Measurements from ENCODE around the gene MRPL14. TPM values are rescaled to one million over a fixed set of nuclear protein-coding genes. Genes with fewer than 3 reads are reported as not detected.
A peak's percentile ranks its signal among the peaks of the same experiment; 100 is the strongest.

Gene MRPL14
- total and polyA plus RNA-seq, 9 of the 15 experiments (the other 6 are each of a cell fraction or from before 2014, with no cell fraction given): 126 to 424 (median 165) TPM

DNA sequence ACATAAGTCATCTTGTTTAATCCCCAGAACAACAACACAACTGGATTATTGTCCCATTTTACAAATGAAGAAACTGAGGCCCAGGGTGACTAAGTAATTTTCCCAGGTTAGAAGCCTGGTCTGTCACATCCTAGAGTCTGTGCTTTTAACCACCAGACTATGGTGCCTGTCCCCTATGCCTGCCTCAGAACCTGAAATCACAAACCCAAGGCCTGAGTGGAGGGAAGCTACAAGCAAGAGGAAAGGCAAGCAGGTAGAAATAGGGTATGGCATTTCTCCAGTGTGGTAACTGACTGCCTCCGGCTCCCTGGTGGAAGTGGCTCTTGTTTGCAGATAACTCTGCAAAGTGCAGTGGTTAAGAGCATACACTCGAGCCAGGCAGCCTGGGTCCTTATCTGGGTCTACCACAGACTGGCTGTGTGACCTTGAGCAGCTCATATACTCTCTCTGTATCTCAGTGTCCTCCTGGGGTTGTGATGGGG lies 2.6 kb upstream of the MRPL14 start (continued):
- TF ChIP-seq, protein P1, sequence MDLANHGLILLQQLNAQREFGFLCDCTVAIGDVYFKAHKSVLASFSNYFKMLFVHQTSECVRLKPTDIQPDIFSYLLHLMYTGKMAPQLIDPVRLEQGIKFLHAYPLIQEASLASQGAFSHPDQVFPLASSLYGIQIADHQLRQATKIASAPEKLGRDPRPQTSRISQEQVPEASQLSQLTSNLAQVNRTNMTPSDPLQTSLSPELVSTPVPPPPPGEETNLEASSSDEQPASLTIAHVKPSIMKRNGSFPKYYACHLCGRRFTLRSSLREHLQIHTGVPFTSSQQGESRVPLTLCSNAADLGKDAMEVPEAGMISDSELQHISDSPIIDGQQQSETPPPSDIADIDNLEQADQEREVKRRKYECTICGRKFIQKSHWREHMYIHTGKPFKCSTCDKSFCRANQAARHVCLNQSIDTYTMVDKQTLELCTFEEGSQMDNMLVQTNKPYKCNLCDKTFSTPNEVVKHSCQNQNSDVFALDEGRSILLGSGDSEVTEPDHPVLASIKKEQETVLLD (IDR thresholded peaks at IDR 0.05): peak; percentile 61; the same call in 1 of the 2 replicates
- TF ChIP-seq, protein P2, sequence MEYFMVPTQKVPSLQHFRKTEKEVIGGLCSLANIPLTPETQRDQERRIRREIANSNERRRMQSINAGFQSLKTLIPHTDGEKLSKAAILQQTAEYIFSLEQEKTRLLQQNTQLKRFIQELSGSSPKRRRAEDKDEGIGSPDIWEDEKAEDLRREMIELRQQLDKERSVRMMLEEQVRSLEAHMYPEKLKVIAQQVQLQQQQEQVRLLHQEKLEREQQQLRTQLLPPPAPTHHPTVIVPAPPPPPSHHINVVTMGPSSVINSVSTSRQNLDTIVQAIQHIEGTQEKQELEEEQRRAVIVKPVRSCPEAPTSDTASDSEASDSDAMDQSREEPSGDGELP (CRISPR knock-in tag; IDR thresholded peaks at IDR 0.05; ENCODE audit: borderline replicate concordance): peak; percentile 70; the same call in 1 of the 2 replicates
- TF ChIP-seq ZNF584 (CRISPR knock-in tag; IDR thresholded peaks at IDR 0.05; ENCODE audit: low read depth): no peak
- TF ChIP-seq, protein P3, sequence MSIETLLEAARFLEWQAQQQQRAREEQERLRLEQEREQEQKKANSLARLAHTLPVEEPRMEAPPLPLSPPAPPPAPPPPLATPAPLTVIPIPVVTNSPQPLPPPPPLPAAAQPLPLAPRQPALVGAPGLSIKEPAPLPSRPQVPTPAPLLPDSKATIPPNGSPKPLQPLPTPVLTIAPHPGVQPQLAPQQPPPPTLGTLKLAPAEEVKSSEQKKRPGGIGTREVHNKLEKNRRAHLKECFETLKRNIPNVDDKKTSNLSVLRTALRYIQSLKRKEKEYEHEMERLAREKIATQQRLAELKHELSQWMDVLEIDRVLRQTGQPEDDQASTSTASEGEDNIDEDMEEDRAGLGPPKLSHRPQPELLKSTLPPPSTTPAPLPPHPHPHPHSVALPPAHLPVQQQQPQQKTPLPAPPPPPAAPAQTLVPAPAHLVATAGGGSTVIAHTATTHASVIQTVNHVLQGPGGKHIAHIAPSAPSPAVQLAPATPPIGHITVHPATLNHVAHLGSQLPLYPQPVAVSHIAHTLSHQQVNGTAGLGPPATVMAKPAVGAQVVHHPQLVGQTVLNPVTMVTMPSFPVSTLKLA (conservative IDR thresholded peaks at IDR 0.05): peak; percentile 51 to 57; a peak in 2 of 4 replicates
- TF ChIP-seq, protein P4, sequence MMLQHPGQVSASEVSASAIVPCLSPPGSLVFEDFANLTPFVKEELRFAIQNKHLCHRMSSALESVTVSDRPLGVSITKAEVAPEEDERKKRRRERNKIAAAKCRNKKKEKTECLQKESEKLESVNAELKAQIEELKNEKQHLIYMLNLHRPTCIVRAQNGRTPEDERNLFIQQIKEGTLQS (IDR thresholded peaks at IDR 0.05): no peak
- TF ChIP-seq, protein P4 (CRISPR knock-in tag; conservative IDR thresholded peaks at IDR 0.05): 0 out of 2 replicates have a peak, but pooled peaks have one; percentile 30
- no peak for TF ChIP-seq RBFOX2 (IDR thresholded peaks at IDR 0.05; ENCODE audit: low read depth, low read length)
- TF ChIP-seq RAD51 (IDR thresholded peaks at IDR 0.05; ENCODE audit: borderline replicate concordance, low read depth): no peak
- TF ChIP-seq ETV5 (CRISPR knock-in tag; IDR thresholded peaks at IDR 0.05; ENCODE audit: low read depth): no peak; the same call in 1 of the 2 replicates
- TF ChIP-seq ZNF197 (CRISPR knock-in tag; IDR thresholded peaks at IDR 0.05; ENCODE audit: low read depth): no peak
- no peak for TF ChIP-seq TAF1 (IDR thresholded peaks at IDR 0.05; ENCODE audit: control insufficient read depth, extremely low read depth, insufficient read depth, low read length, severe bottlenecking)
- TF ChIP-seq, protein P5, sequence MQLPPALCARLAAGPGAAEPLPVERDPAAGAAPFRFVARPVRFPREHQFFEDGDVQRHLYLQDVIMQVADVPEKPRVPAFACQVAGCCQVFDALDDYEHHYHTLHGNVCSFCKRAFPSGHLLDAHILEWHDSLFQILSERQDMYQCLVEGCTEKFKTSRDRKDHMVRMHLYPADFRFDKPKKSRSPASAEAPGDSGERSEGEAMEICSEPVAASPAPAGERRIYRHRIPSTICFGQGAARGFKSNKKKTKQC (CRISPR knock-in tag; IDR thresholded peaks at IDR 0.05): no peak
- TF ChIP-seq HDGF (IDR thresholded peaks at IDR 0.05): peak; percentile 99
- TF ChIP-seq MAFF (IDR thresholded peaks at IDR 0.05; ENCODE audit: low read length): 0 out of 2 replicates have a peak, but pooled peaks have one; percentile 1
- no peak for TF ChIP-seq ZNF174 (CRISPR knock-in tag; IDR thresholded peaks at IDR 0.05)
- peak; percentile 26; the same call in 1 of the 2 replicates for TF ChIP-seq EP400 (IDR thresholded peaks at IDR 0.05)
- peak; percentile 45 for TF ChIP-seq SP1 (CRISPR knock-in tag; IDR thresholded peaks at IDR 0.05)
- TF ChIP-seq LCOR (CRISPR knock-in tag; IDR thresholded peaks at IDR 0.05): peak; percentile 76; the same call in 1 of the 2 replicates
- TF ChIP-seq SREBF2 (CRISPR knock-in tag; IDR thresholded peaks at IDR 0.05): no peak
- no peak for TF ChIP-seq NR2C2 (CRISPR knock-in tag; IDR thresholded peaks at IDR 0.05)
- TF ChIP-seq NR2C2 (tag; IDR thresholded peaks at IDR 0.05): no peak
- no peak for TF ChIP-seq MED1 (CRISPR knock-in tag; IDR thresholded peaks at IDR 0.05; ENCODE audit: borderline replicate concordance)
- TF ChIP-seq GATAD2A (IDR thresholded peaks at IDR 0.05): peak; percentile 76; the same call in 1 of the 2 replicates
- 0 out of 2 replicates have a peak, but pooled peaks have one; percentile 10 for TF ChIP-seq CBX5 (IDR thresholded peaks at IDR 0.05; ENCODE audit: borderline replicate concordance, low read depth)
- TF ChIP-seq ZFP36 (IDR thresholded peaks at IDR 0.05; ENCODE audit: low read depth, low read length, partially characterized antibody): peak; percentile 100

Data from K562 (cell line).